Mesenchymal stem cell (in vitro differentiated cells and primary cell): ENCODE data around the gene EGFR.

Experiments used
- DNase-seq: peaks from one replicate; pipeline ENCODE4 v3.0.0-alpha.2; 2013
- H2AFZ ChIP-seq: one replicate; pipeline ENCODE4 v1.6.1; 2013; ENCODE audit warnings: low read depth, mild to moderate bottlenecking, control low read depth, inconsistent platforms, low read length, moderate library complexity
- H2AK5ac ChIP-seq: 2 replicates; pipeline ENCODE4 v1.6.1; 2013; ENCODE audit warnings: low read length, moderate library complexity, mild to moderate bottlenecking, inconsistent platforms; ENCODE audit not compliant: severe bottlenecking
- H2BK120ac ChIP-seq: one replicate; pipeline ENCODE4 v1.6.1; 2013; ENCODE audit warnings: low read depth, mild to moderate bottlenecking, inconsistent platforms, low read length, moderate library complexity
- H2BK12ac ChIP-seq, 2 experiments: one replicate each; pipeline ENCODE4 v1.6.1; 2013; ENCODE audit warnings: inconsistent platforms in 2 of 2, low read length in 2 of 2, mild to moderate bottlenecking in 2 of 2, moderate library complexity in 2 of 2, control low read depth in 1 of 2
- H2BK15ac ChIP-seq: one replicate; pipeline ENCODE4 v1.6.1; 2013; ENCODE audit warnings: mild to moderate bottlenecking, low read depth, inconsistent platforms; ENCODE audit not compliant: poor library complexity, severe bottlenecking
- H2BK5ac ChIP-seq: 2 replicates; pipeline ENCODE4 v1.6.1; 2013; ENCODE audit warnings: low read depth, mild to moderate bottlenecking, low read length, control low read depth, inconsistent platforms; ENCODE audit not compliant: poor library complexity, severe bottlenecking
- H3K14ac ChIP-seq, 2 experiments: one replicate each; pipeline ENCODE4 v1.6.1; 2013; ENCODE audit warnings: inconsistent platforms in 2 of 2, low read length in 2 of 2, control low read depth in 1 of 2, mild to moderate bottlenecking in 1 of 2, moderate library complexity in 1 of 2
- H3K18ac ChIP-seq, 2 experiments: one replicate each; pipeline ENCODE4 v1.6.1; 2013; ENCODE audit warnings: inconsistent platforms in 2 of 2, low read length in 2 of 2, control low read depth in 1 of 2, low read depth in 1 of 2, mild to moderate bottlenecking in 1 of 2
- H3K23ac ChIP-seq, 2 experiments: one replicate each; pipeline ENCODE4 v1.6.1; 2013; ENCODE audit warnings: inconsistent platforms in 2 of 2, low read length in 2 of 2, mild to moderate bottlenecking in 2 of 2, moderate library complexity in 2 of 2, control low read depth in 1 of 2
- H3K27ac ChIP-seq: 2 replicates; pipeline ENCODE4 v1.5.1; 2013; ENCODE audit warnings: mild to moderate bottlenecking, moderate library complexity, low read length, control low read depth, inconsistent platforms; ENCODE audit not compliant: poor library complexity, severe bottlenecking
- H3K27me3 ChIP-seq, 2 experiments: 2 replicates each; pipeline versions ENCODE4 v1.6.1 to v1.7.0; 2013; ENCODE audit warnings: low read length in 2 of 2, mild to moderate bottlenecking in 2 of 2, moderate library complexity in 2 of 2, control low read depth in 1 of 2, inconsistent platforms in 1 of 2; ENCODE audit not compliant: control insufficient read depth in 1 of 2, insufficient read depth in 1 of 2
- H3K36me3 ChIP-seq, 2 experiments: 2 replicates each; pipeline versions ENCODE4 v1.6.1 to v1.7.0; 2013; ENCODE audit warnings: low read length in 2 of 2, control low read depth in 1 of 2, inconsistent platforms in 1 of 2, low read depth in 1 of 2, mild to moderate bottlenecking in 1 of 2; ENCODE audit not compliant: insufficient read depth in 2 of 2, control insufficient read depth in 1 of 2
- H3K4ac ChIP-seq, 2 experiments: one replicate each; pipeline ENCODE4 v1.6.1; 2013; ENCODE audit warnings: inconsistent platforms in 2 of 2, low read length in 2 of 2, mild to moderate bottlenecking in 2 of 2, moderate library complexity in 2 of 2, control low read depth in 1 of 2, low read depth in 1 of 2
- H3K4me1 ChIP-seq: 2 replicates; pipeline ENCODE4 v1.6.1; 2013; ENCODE audit warnings: low read depth, low read length, control low read depth; ENCODE audit not compliant: control insufficient read depth, insufficient read depth
- H3K4me2 ChIP-seq: 2 replicates; pipeline ENCODE4 v1.6.1; 2013; ENCODE audit warnings: low read length, mild to moderate bottlenecking, inconsistent platforms; ENCODE audit not compliant: poor library complexity, severe bottlenecking
- H3K4me3 ChIP-seq, 2 experiments: 2 replicates each; pipeline versions ENCODE4 v1.5.1 to v1.7.0; 2013; ENCODE audit warnings: low read length in 2 of 2, mild to moderate bottlenecking in 2 of 2, control low read depth in 1 of 2, low read depth in 1 of 2; ENCODE audit not compliant: insufficient read depth in 1 of 2
- H3K79me1 ChIP-seq: replicated peaks from 2 replicates; pipeline ENCODE4 v1.6.1; 2013; ENCODE audit warnings: mild to moderate bottlenecking, control low read depth, low read length, inconsistent platforms; ENCODE audit not compliant: poor library complexity, severe bottlenecking
- H3K9ac ChIP-seq: 2 replicates; pipeline ENCODE4 v1.7.0; 2013; ENCODE audit warnings: mild to moderate bottlenecking, low read length, moderate library complexity
- H3K9me3 ChIP-seq: 2 replicates; pipeline ENCODE4 v1.7.0; 2013; ENCODE audit warnings: mild to moderate bottlenecking, low read length; ENCODE audit not compliant: control insufficient read depth
- H4K8ac ChIP-seq: one replicate; pipeline ENCODE4 v1.6.1; 2013; ENCODE audit warnings: inconsistent platforms, mild to moderate bottlenecking, low read length, moderate library complexity
- H4K91ac ChIP-seq: one replicate; pipeline ENCODE4 v1.6.1; 2013; ENCODE audit warnings: mild to moderate bottlenecking, low read length, inconsistent platforms
- WGBS: methylation state at CpG from one replicate; pipeline ENCODE4 v1.1.7; 2013; ENCODE audit warnings: mixed read lengths; 5-methylcytosine and 5-hydroxymethylcytosine counted together

EGFR gene

DNA sequence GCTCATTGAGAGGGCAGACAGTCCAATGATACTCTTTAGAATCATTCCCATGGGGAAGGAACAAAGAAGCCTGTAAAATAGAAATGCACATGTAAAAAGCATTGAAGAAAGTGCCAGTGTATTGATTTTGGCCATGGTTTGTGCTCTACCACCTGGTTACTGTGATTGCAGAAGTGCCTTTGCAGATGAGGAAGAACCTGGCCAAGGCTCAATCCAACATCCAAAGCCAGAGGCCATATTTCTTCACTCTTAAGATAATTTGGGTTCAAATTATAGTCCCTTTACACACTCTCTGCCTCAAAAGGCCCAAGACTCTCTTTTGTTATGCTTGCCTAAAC lies 122.1 kb downstream of the EGFR start:
- no peaks in the 10 kb centered on the region for H3K9me3 ChIP-seq
- H2BK120ac ChIP-seq: no peak overlapping the region
- H3K79me1 ChIP-seq: peaks cover 16% of the 10 kb centered on the region
- no peak for DNase-seq
- no peak overlapping the region for H2AK5ac ChIP-seq
- no peak overlapping the region for H3K27ac ChIP-seq
- no peak overlapping the region for H2BK12ac ChIP-seq
- H4K91ac ChIP-seq: no peak overlapping the region
- no peak overlapping the region for H3K4ac ChIP-seq
- H4K8ac ChIP-seq: no peak overlapping the region
- H3K27me3 ChIP-seq: no peaks in the 10 kb centered on the region
- no peak overlapping the region for H3K14ac ChIP-seq
- no peak overlapping the region for H2BK15ac ChIP-seq
- H2BK5ac ChIP-seq: no peak overlapping the region
- no peak overlapping the region for H3K9ac ChIP-seq
- no peak overlapping the region for H3K23ac ChIP-seq
- H3K4me2 ChIP-seq: no peak overlapping the region
- H3K4me3 ChIP-seq: no peak overlapping the region
- peaks cover 8 to 44% of the 10 kb centered on the region in 2 experiments for H3K36me3 ChIP-seq
- no peak overlapping the region for H2AFZ ChIP-seq
- H3K18ac ChIP-seq: no peak overlapping the region
- H3K4me1 ChIP-seq: peaks cover 20% of the 10 kb centered on the region

DNA sequence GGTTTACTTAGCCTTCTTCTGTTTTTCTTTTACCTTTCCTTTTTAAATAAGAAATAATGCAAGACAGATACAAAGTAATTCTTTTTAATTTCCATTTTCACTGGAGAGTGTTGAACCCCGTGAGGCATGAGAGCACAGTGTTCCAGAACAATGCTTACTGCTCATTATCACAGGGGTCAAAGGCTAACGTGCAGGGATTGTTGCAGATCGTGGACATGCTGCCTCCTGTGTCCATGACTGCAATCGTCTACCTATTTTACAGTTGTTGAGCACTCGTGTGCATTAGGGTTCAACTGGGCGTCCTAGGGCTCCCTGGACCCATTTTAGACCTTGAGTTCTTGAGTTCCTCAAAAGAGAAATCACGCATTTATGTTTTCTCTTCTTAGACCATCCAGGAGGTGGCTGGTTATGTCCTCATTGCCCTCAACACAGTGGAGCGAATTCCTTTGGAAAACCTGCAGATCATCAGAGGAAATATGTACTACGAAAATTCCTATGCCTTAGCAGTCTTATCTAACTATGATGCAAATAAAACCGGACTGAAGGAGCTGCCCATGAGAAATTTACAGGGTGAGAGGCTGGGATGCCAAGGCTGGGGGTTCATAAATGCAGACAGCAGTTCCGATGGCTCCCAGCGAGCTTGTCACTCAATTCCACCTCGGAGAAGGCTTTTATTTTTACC lies 124.2 kb downstream of the EGFR start:
- no peak overlapping the region for H3K27ac ChIP-seq
- no peak overlapping the region for H4K8ac ChIP-seq
- H2AK5ac ChIP-seq: peak overlapping the region; percentile 40
- peaks cover 20% of the 10 kb centered on the region for H3K4me1 ChIP-seq
- H3K9me3 ChIP-seq: no peaks in the 10 kb centered on the region
- H3K4me2 ChIP-seq: no peak overlapping the region
- H3K18ac ChIP-seq: no peak overlapping the region
- 92% methylated on average over 12 of the region's 13 CpGs for WGBS
- no peak overlapping the region for H4K91ac ChIP-seq
- no peak overlapping the region for H2AFZ ChIP-seq
- H2BK5ac ChIP-seq: no peak overlapping the region
- H3K9ac ChIP-seq: no peak overlapping the region
- peaks cover 15% of the 10 kb centered on the region for H3K79me1 ChIP-seq
- no peak overlapping the region for H2BK15ac ChIP-seq
- no peak overlapping the region for H3K14ac ChIP-seq
- no peak for DNase-seq
- no peak overlapping the region for H3K23ac ChIP-seq
- no peak overlapping the region for H2BK12ac ChIP-seq
- H3K36me3 ChIP-seq: peaks cover 20 to 61% of the 10 kb centered on the region in 2 experiments
- H3K27me3 ChIP-seq: no peaks in the 10 kb centered on the region
- peak overlapping the region in 1 of 2 experiments; percentile 29 for H3K4ac ChIP-seq
- no peak overlapping the region for H2BK120ac ChIP-seq
- no peak overlapping the region for H3K4me3 ChIP-seq

DNA sequence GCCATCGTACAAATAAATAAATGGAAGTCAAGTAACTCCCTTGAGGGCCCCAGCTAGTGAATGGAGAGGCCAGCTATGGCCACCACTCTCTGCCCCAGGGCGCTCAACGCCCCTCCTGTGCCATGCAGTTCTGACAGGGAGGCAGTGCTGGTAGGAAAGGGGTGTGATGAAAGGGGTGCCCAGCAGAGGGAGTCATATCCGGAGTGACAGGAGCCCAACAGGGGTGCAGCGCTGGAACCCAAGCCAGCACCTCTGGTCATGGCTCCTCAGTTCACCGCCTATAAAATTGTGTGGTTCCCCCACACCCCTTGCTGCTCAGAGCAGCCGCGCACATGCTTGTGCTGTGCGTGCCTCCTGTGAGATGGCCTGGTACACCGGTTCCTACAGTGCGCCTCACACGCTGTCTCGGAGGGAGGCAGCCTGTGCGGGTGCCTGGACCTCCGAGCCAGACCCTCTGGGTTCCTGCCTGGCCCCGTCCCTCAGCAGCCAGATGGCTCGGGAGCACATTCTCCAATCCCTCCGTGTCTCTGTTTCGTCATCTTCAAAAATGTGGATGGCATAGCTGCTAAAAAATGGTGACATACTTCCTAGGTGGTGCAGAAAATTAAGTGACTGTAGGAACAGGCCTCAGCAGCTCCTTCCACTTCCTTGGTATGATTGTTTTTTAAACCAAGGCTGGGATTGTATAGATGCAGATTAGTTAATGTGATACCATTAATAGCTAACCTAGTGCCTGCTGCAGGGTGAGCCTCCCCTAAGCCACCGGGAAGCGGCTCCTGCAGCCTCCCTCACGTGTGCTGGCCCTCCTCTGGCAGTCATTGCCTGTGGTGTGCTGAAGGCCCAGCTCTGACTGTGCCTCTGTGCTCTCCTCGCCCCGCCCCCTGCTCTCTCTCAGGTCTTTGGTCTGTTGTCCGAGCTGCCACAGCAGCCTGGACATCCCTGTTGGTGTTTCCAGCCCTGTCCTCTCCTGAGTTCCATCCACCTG lies 125.8 kb downstream of the EGFR start:
- H3K9me3 ChIP-seq: no peaks in the 10 kb centered on the region
- H3K4me3 ChIP-seq: no peak overlapping the region
- H2BK120ac ChIP-seq: no peak overlapping the region
- H3K4me2 ChIP-seq: peak overlapping the region; percentile 6
- H3K79me1 ChIP-seq: peaks cover 13% of the 10 kb centered on the region
- H3K14ac ChIP-seq: no peak overlapping the region
- no peak overlapping the region for H3K9ac ChIP-seq
- H2BK5ac ChIP-seq: no peak overlapping the region
- H2AK5ac ChIP-seq: peak overlapping the region; percentile 63
- H3K36me3 ChIP-seq: peaks cover 20 to 73% of the 10 kb centered on the region in 2 experiments
- WGBS: 87% methylated on average over 25 of the region's 25 CpGs
- H3K27ac ChIP-seq: peak overlapping the region; percentile 80
- H2AFZ ChIP-seq: no peak overlapping the region
- DNase-seq: no peak
- no peak overlapping the region for H3K23ac ChIP-seq
- H3K18ac ChIP-seq: peak overlapping the region in 1 of 2 experiments; percentile 13
- no peaks in the 10 kb centered on the region for H3K27me3 ChIP-seq
- H2BK12ac ChIP-seq: no peak overlapping the region
- peak overlapping the region; percentile 16 for H4K8ac ChIP-seq
- H3K4me1 ChIP-seq: peaks cover 20% of the 10 kb centered on the region
- H4K91ac ChIP-seq: no peak overlapping the region
- H3K4ac ChIP-seq: no peak overlapping the region
- H2BK15ac ChIP-seq: no peak overlapping the region

DNA sequence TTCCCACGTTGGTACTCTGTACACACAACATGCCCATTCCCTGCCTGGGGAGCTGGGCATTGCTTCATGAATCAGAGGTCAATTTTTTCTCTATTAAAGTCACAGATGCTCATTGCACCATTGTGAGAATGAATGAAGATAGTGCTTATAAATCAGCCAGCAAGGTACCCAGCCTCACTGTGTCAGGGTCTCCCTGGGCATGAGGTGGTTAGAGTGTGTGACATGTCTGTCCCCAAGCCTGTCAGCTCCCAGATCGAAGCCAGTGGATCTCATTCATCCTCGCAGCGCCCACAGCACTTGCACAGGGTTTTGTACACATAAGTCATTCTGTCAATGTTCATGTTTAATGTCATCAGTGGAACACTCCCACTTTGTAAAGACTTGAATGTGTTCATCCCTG lies 126.8 kb downstream of the EGFR start:
- Histone ChIP-seq H3K23ac (no peak overlapping the region), H3K4ac (no peak overlapping the region), H3K9me3 (no peaks in the 10 kb centered on the region)

More for the DNA sequence above, 126.8 kb downstream of the EGFR start:
- H4K8ac ChIP-seq: no peak overlapping the region
- DNase-seq: no peak
- no peak overlapping the region for H4K91ac ChIP-seq
- no peak overlapping the region for H3K14ac ChIP-seq
- H2BK15ac ChIP-seq: no peak overlapping the region
- H2BK120ac ChIP-seq: no peak overlapping the region
- peaks cover 14% of the 10 kb centered on the region for H3K79me1 ChIP-seq
- peaks cover 20 to 83% of the 10 kb centered on the region in 2 experiments for H3K36me3 ChIP-seq
- H2AFZ ChIP-seq: no peak overlapping the region
- peak overlapping the region; percentile 31 for H3K27ac ChIP-seq
- peaks cover 19% of the 10 kb centered on the region for H3K4me1 ChIP-seq
- no peak overlapping the region for H3K4me2 ChIP-seq
- no peak overlapping the region for H2BK12ac ChIP-seq
- no peak overlapping the region for H3K4me3 ChIP-seq
- no peak overlapping the region for H2AK5ac ChIP-seq
- WGBS: 100% methylated on average over 3 of the region's 4 CpGs
- H3K18ac ChIP-seq: no peak overlapping the region
- no peak overlapping the region for H3K9ac ChIP-seq
- no peaks in the 10 kb centered on the region for H3K27me3 ChIP-seq
- no peak overlapping the region for H2BK5ac ChIP-seq
